DND-41 (cell line): Measurements from ENCODE around the gene DIRAS1.

Experiments used
- ATAC-seq: fragments of 200-7000 bp; cut with Tn5 transposase; 3 replicates; pipeline ENCODE4 v1.9.1; 2021; ENCODE audit warnings: low read depth; ENCODE audit not compliant: insufficient read depth
- DNase-seq: peaks from one replicate; pipeline ENCODE4 v3.0.0-alpha.2; 2020
- H2AFZ ChIP-seq: 2 replicates; pipeline ENCODE4 v1.6.0; 2012; ENCODE audit warnings: low read depth, low read length
- H3K27ac ChIP-seq: 2 replicates; pipeline ENCODE4 v1.5.1; 2012; ENCODE audit warnings: low read length, inconsistent platforms
- H3K27me3 ChIP-seq: fragments of 200-600 bp; sonication (generic); 2 replicates; pipeline ENCODE4 v1.6.0; 2012; ENCODE audit warnings: low read length, mild to moderate bottlenecking, inconsistent platforms; ENCODE audit not compliant: insufficient read depth, poor library complexity
- H3K36me3 ChIP-seq: 2 replicates; pipeline ENCODE4 v1.5.1; 2012; ENCODE audit warnings: low read length, inconsistent platforms; ENCODE audit not compliant: insufficient read depth
- H3K4me1 ChIP-seq: 2 replicates; pipeline ENCODE4 v1.5.1; 2012; ENCODE audit warnings: mild to moderate bottlenecking, low read length; ENCODE audit not compliant: insufficient read depth
- H3K4me2 ChIP-seq: 2 replicates; pipeline ENCODE4 v1.6.0; 2012; ENCODE audit warnings: mild to moderate bottlenecking, moderate library complexity, low read length, inconsistent platforms; ENCODE audit not compliant: insufficient read depth
- H3K4me3 ChIP-seq, 2 experiments: fragments of 200-600 bp in 1 of 2; shearing (Covaris generic) in 1 of 2; 2 replicates each; pipeline ENCODE4 v1.5.1; 2012 to 2016; ENCODE audit warnings: inconsistent platforms in 2 of 2, low read length in 2 of 2, mild to moderate bottlenecking in 2 of 2, low read depth in 1 of 2, moderate library complexity in 1 of 2
- H3K79me2 ChIP-seq: 2 replicates; pipeline ENCODE4 v1.6.0; 2012; ENCODE audit warnings: low read length, inconsistent platforms; ENCODE audit not compliant: insufficient read depth
- H3K9ac ChIP-seq: 2 replicates; pipeline ENCODE4 v1.6.0; 2012; ENCODE audit warnings: low read depth, mild to moderate bottlenecking, inconsistent platforms, low read length, moderate library complexity
- H3K9me3 ChIP-seq: 2 replicates; pipeline ENCODE4 v1.5.1; 2012; ENCODE audit warnings: low read length, moderate library complexity, mild to moderate bottlenecking, inconsistent platforms; ENCODE audit not compliant: insufficient read depth, severe bottlenecking
- H4K20me1 ChIP-seq: 2 replicates; pipeline ENCODE4 v1.6.0; 2012; ENCODE audit warnings: low read length; ENCODE audit not compliant: insufficient read depth
- CTCF ChIP-seq: IDR thresholded peaks from 2 replicates; pipeline ENCODE4 v1.5.1; 2012; ENCODE audit warnings: borderline replicate concordance, low read length, moderate library complexity, mild to moderate bottlenecking; ENCODE audit not compliant: poor library complexity, severe bottlenecking; ENCODE audit errors: extremely low read depth
- EZH2 ChIP-seq: IDR thresholded peaks from 3 replicates; pipeline ENCODE4 v1.6.1; 2012; ENCODE audit warnings: borderline replicate concordance, low read depth, mild to moderate bottlenecking, moderate library complexity, low read length, inconsistent platforms; ENCODE audit not compliant: severe bottlenecking

The DIRAS1 gene

DNA sequence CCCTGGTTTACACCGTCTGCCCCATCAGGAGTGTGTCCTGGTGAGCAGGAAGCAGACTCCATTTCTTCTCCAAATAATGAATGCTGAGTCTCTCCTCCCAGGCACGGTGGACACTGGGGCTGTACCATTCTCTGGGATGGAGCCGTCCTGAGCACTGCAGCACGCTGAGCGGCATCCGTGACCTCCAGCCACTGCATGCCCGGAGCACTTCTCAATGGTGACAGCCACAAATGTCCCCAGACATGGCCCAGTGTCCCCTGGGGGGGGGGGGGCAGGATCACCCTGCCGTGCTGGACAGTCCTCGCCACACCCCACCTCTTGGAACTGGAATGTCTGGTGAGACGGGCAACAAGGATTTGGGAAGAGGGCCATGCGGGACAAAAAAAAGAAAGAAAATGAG, 56.1 kb downstream of the DIRAS1 start:
- Histone ChIP-seq H4K20me1 (no peaks in the 10 kb centered on the region), H3K27me3 (no peaks in the 10 kb centered on the region), H3K4me3 (no peak overlapping the region), H2AFZ (no peak overlapping the region), H3K4me2 (no peak overlapping the region), H3K36me3 (no peaks in the 10 kb centered on the region), H3K27ac (no peak overlapping the region), H3K4me1 (no peaks in the 10 kb centered on the region), H3K9me3 (no peaks in the 10 kb centered on the region), H3K9ac (no peak overlapping the region), H3K79me2 (no peaks in the 10 kb centered on the region)
- no peak for DNase-seq
- no peak for TF ChIP-seq EZH2
- no peak for TF ChIP-seq CTCF
- ATAC-seq, result no peak
